Activated CD4-positive, alpha-beta T cell treated with anti-CD3 and anti-CD28 coated beads, Interleukin-2, amount 10 ng/mL, durations not matched to agents 24 days and 14 days (primary cell): Measurements from ENCODE around the gene TBC1D8. TPM values are rescaled to one million over a fixed set of nuclear protein-coding genes. Genes with fewer than 3 reads are reported as not detected.

ENCODE experiments used
- DNase-seq: peaks from one replicate; pipeline ENCODE4 v3.0.0; 2022
- H3K27ac Mint-ChIP-seq: one replicate; pipeline ENCODE4 v1.8.0; 2022; ENCODE audit warnings: mild to moderate bottlenecking, mixed read lengths
- H3K27me3 Mint-ChIP-seq: one replicate; pipeline ENCODE4 v1.8.0; 2022; ENCODE audit warnings: mixed read lengths
- H3K36me3 Mint-ChIP-seq: one replicate; pipeline ENCODE4 v1.8.0; 2022; ENCODE audit warnings: low read depth, mild to moderate bottlenecking, mixed read lengths
- H3K4me1 Mint-ChIP-seq: one replicate; pipeline ENCODE4 v1.8.0; 2021; ENCODE audit warnings: mixed read lengths
- H3K4me3 Mint-ChIP-seq: one replicate; pipeline ENCODE4 v1.8.0; 2022; ENCODE audit warnings: mild to moderate bottlenecking, moderate library complexity, mixed read lengths
- H3K9me3 Mint-ChIP-seq: one replicate; pipeline ENCODE4 v1.8.0; 2021; ENCODE audit warnings: mixed read lengths
- intact Hi-C: fragments of 100-400 bp; cut with micrococcal nuclease; formaldehyde crosslinking; loops from one replicate; pipeline ENCODE4 v1.15.1; 2023
- total RNA-seq: library from RNA; stranded (reverse); gene quantifications from 2 replicates; pipeline ENCODE4 v1.2.3, GENCODE V29; 2022

Gene TBC1D8
- 1.3 and 1.4 TPM in 2 replicates for total RNA-seq

DNA sequence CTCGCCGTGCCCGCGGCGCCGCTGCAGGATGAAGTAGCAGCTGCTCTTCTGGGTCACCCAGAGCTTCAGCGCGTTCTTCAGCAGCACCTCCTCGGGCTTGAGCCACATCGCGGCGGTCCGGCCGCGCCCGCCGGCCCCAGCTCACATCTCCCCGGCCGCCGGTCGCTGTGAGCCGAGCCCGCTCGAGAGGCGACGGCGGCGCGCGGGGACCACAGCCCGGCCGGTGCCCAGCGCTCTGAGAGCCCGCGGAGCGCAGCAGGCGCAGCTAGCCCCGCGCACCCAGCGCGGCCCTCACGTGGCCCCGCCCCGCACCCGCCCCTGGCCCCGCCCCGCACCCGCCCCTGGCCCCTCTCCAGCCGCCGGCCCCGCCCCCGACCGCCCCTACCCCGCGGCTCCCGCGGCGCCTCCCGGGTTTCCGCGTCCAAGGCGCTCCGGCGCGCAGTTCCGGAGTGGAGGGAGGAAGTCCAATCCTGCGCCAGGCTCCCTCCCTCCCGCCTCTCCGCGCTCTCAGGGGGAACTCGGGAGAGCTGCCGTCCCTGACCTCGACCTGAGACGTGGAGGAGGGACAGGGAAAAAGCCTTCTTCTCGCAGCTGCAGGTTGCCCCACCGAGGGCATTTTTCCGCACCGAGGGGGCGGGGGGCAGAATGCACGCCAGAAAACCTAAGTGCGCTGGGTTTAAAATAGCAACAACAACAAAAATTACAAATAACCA, at the start of gene TBC1D8:
Gene TBC1D8 (minus strand): TSS at position 237 of the 713 bp plus-strand sequence. CDS start 129 bp downstream, at position 108.
- peak; percentile 91 for DNase-seq
- peaks cover 17% of the 10 kb centered on the region for H3K4me1 Mint-ChIP-seq
- H3K9me3 Mint-ChIP-seq, result no peaks in the 10 kb centered on the region
- intact Hi-C loops, result loop anchor here (1.0 to 5.0 kb wide), 3 partner anchors 101 to 156 kb away; partner anchors contain the start of genes CNOT11, RNF149 and RPL31
- peak within 1 kb of the TSS; percentile 76 for H3K4me3 Mint-ChIP-seq
- H3K27ac Mint-ChIP-seq, result peak within 1 kb of the TSS; percentile 48
- H3K27me3 Mint-ChIP-seq, result peaks cover 76% of the 10 kb centered on the region
- no peaks in the 10 kb centered on the region for H3K36me3 Mint-ChIP-seq

DNA sequence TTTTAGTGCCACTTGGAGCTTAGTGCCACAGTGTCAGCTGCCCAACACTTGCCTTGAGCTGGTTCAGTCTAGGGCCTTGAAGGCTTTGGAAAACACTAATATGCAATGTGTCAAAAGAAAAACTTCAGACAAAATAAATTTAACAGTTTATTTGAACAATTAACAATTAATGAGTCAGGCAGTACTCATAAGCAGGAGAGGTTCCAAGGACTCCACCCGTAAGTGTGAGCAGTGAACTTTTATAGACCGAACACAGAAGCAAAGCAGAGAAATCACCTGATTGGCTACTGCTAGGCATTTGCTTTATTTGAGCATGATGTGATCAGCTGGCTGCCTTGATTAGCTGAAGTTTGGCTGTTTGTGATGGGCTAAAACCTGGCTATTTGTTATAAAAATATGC, 49.5 kb upstream of the TBC1D8 start:
- Mint-ChIP-seq H3K4me3 (no peak overlapping the region), H3K9me3 (no peaks in the 10 kb centered on the region), H3K27me3 (peaks cover 3% of the 10 kb centered on the region), H3K27ac (no peak overlapping the region), H3K36me3 (no peaks in the 10 kb centered on the region), H3K4me1 (peaks cover 8% of the 10 kb centered on the region)
- intact Hi-C loops, result loop anchor here (10.0 kb wide), 1 partner anchor 606 kb away; no protein-coding TSS in a partner anchor
- DNase-seq, result no peak

DNA sequence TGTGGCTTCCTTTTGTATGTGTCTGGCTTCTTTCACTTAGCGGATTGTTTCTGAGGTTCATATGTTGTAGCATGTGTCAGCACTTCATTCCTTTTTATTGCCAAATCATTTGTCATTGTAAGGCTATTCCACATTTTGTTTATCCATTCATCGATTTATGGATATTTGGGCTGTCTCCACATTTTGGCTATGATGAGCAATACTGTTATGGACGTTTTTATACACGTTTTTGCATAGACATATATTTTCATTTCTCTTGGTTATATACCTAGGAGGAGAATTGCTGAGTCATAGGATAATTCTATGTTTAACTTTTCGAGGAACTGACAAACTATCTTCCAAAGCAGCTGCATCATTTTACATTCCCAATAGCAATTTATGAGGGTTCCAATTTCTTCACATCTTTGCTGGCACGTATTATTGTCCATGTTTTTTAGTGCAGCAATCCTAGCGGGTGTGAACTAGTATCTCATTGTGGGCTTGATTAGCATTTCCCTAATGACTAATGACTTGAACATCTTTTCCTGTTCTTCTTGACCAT, 48.1 kb upstream of the TBC1D8 start:
- intact Hi-C loops, result no loop called here
- H3K9me3 Mint-ChIP-seq, result no peaks in the 10 kb centered on the region
- DNase-seq, result no peak
- H3K36me3 Mint-ChIP-seq, result no peaks in the 10 kb centered on the region
- no peak overlapping the region for H3K4me3 Mint-ChIP-seq
- no peaks in the 10 kb centered on the region for H3K4me1 Mint-ChIP-seq
- peaks cover 3% of the 10 kb centered on the region for H3K27me3 Mint-ChIP-seq
- H3K27ac Mint-ChIP-seq, result no peak overlapping the region

DNA sequence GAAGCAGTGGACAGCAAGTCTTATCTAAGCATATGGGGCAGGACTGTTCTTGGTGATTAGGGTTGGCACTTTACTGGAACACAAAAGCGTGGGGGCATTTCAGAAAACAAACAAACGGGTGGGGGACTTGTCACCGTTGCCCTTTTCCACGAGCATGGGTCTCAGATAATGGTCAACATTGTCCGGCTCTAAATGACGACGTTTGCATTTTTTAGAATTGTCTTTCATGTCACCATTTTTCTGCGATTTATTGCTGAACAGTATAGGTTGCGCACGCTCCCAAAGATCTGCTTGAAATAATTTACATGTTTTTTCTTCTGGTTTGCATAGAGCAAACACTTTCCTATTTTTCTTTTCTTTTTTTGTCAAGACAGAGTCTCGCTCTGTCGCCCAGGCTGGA, 46.6 kb upstream of the TBC1D8 start:
- Mint-ChIP-seq H3K4me3 (no peak overlapping the region), H3K27me3 (peaks cover 3% of the 10 kb centered on the region), H3K9me3 (no peaks in the 10 kb centered on the region), H3K27ac (no peak overlapping the region), H3K4me1 (no peaks in the 10 kb centered on the region), H3K36me3 (no peaks in the 10 kb centered on the region)
- no peak for DNase-seq
- intact Hi-C loops, result no loop called here

DNA sequence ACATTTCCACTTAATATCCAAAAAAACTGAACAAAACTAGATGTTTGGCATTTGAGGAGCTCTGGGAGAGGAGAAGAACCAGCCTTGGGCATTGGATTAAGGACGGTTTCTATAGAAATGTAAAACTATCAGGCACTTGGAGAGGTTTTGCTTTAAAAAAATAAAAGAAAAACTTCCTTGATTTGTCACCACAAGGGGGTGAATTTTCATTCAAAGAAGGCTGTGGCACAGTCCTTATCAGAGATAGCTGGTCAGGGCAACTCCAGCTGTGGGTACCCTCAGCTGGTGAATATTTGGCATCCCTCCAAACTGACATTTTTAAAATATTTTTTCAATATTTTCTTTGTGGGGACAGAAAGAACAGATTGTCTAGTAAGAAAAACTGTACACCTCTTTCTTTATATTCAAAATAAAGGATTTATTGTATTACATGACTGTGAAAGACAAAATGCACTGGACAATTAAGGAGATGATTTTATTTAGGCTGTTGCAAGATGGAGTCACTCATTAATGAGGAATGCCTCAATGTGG, 46.1 kb upstream of the TBC1D8 start:
- Mint-ChIP-seq H3K4me3 (no peak overlapping the region), H3K36me3 (no peaks in the 10 kb centered on the region), H3K27ac (no peak overlapping the region), H3K4me1 (no peaks in the 10 kb centered on the region), H3K9me3 (no peaks in the 10 kb centered on the region), H3K27me3 (peaks cover 3% of the 10 kb centered on the region)
- DNase-seq, result no peak
- intact Hi-C loops, result no loop called here

DNA sequence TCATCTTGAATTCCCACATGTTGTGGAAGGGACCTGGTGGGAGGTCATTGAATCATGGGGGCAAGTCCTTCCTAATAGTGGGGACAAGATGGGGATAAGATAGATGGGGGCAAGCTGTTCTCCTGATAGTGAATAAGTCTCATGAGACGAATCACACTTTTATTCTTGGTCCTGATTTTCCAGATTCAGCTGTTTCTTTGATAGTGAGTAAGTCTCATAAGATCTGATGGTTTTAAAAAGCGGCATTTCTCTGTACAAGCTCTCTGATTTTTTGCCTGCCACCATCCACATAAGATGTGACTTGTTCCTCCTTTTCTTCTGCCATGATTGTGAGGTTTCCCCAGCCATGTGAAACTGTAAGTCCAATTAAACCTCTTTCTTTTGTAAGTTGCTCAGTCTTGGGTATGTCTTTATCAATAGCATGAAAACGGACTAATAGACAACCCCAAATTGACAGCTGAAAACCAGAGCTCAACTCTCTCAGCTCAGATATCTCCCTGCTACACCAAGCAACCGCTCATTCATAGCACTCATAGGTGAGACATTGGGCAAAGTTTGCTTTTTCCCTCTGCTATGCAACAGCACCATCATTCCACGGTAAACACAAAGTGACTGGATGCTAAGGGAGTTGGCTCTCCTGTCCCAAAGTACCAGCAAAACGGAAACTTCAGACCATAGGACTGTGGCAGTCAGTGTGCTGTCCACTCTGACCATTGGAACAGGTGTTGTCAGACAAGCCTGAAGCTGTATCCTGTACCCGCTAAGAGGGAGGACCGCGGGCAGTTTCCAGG, 44.9 kb upstream of the TBC1D8 start:
- intact Hi-C loops, result no loop called here
- H3K4me3 Mint-ChIP-seq, result no peak overlapping the region

DNA sequence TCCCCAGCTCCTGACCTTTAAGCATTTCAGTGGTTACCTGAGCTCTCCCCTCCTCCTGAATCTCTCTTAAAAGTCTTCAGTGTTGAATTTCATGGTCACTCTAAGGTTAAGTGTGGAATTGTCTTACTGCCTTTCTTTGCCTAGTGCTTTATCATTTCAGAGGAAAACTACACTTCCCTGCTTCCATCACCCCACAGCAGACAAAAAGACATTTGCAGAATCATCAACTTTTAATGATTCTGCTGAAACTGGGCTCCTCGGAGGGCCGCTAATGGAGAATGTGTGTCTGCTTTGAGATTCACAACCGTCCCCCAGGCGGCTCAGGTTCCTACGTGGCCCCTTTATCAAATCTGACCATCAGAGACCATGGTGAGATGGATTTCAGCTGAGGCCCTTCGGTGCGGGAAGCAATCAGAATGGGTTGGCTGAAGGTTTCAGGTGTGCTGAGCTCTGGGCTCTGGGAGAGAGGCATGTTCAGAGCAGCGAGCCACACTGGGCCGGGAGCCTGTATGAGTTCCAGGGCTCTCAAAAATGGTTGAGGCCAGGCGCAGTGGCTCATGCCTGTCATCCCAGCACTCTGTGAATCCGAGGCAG, 41.9 kb upstream of the TBC1D8 start:
- peaks cover 3% of the 10 kb centered on the region for H3K9me3 Mint-ChIP-seq
- H3K4me1 Mint-ChIP-seq, result no peaks in the 10 kb centered on the region
- no peaks in the 10 kb centered on the region for H3K36me3 Mint-ChIP-seq
- H3K4me3 Mint-ChIP-seq, result no peak overlapping the region
- intact Hi-C loops, result no loop called here
- peaks cover 3% of the 10 kb centered on the region for H3K27me3 Mint-ChIP-seq
- H3K27ac Mint-ChIP-seq, result no peak overlapping the region
- DNase-seq, result no peak

More for the DNA sequence above, 44.9 kb upstream of the TBC1D8 start:
- H3K27ac Mint-ChIP-seq, result no peak overlapping the region
- no peaks in the 10 kb centered on the region for H3K4me1 Mint-ChIP-seq
- H3K36me3 Mint-ChIP-seq, result no peaks in the 10 kb centered on the region
- H3K27me3 Mint-ChIP-seq, result peaks cover 3% of the 10 kb centered on the region
- H3K9me3 Mint-ChIP-seq, result no peaks in the 10 kb centered on the region
- no peak for DNase-seq

DNA sequence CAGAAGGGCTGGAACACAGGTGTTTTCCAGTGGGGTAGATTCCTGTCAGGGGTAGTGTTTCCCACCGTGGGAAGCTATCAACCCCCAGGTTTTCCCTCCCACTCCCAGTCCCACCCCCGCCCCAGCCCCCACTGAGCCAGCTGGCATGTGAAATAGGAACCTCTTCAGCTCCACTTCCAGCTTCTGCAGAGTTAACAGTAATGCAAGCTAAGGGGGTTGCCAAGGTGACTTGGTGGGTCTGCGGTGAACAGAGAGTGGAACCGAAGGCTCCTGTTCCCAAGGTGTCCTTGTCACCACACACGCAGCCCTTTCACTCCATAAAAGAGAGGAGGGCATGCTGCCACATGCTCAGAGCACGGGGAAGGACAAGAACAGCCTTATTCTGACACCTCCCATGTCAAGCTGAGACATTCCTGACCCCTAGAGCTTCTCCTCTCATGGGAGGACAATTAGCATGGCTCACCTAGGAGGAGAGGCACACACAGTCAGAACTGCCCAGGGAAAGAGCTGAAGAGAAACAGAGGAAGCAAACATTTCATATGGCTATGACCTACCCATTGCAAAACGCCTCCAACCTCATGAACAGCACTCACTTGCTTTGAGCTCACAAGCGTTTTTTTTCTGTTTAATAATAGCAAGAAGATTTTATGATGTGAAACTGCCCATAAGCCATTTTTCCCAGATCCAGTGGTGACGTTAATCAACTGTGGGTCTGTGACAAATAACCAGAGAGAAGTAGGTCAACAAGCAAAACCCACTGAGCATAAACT, 39.8 kb upstream of the TBC1D8 start:
- intact Hi-C loops, result no loop called here
- Mint-ChIP-seq H3K4me3 (no peak overlapping the region), H3K27me3 (peaks cover under 1% of the 10 kb centered on the region), H3K9me3 (peaks cover 3% of the 10 kb centered on the region), H3K36me3 (no peaks in the 10 kb centered on the region), H3K27ac (no peak overlapping the region), H3K4me1 (no peaks in the 10 kb centered on the region)
- no peak for DNase-seq

DNA sequence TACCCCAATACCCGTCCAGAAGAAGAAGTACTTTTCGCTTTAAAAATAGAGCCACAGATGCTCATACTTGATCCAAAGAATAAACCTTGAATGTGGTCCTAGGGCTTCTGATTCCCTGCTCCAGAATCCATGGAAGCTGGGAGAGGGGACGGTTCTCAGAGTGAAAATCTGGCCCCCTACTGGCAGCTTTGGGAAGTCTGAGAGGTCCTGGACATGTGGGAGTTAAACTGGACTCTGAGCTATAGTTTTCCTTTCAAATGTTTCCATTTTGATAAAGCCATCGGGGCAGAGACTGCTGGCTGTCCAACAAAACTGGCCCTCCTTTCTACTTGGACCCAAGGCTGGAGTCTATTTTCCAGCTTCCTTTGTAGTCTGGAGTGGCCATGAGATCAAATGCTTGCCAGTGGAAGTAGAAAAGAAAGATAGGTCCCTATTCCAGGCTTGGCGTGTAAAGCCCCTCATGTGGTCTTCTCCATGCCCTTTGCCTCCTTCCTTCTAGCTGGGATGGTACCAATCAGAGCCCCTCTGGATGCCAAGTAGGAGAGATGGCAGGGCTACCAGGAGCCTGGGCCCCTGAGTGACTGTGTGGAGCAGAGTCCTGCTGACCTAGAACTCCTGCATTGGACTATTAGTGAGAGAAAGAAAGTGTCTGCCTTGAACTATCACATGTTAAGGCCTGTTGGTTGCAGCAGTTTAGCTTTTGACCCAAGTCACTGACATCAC, 37.7 kb upstream of the TBC1D8 start:
- no peaks in the 10 kb centered on the region for H3K4me1 Mint-ChIP-seq
- DNase-seq, result no peak
- intact Hi-C loops, result no loop called here
- H3K4me3 Mint-ChIP-seq, result no peak overlapping the region
- H3K9me3 Mint-ChIP-seq, result peaks cover 3% of the 10 kb centered on the region
- no peaks in the 10 kb centered on the region for H3K36me3 Mint-ChIP-seq
- H3K27me3 Mint-ChIP-seq, result no peaks in the 10 kb centered on the region
- no peak overlapping the region for H3K27ac Mint-ChIP-seq

DNA sequence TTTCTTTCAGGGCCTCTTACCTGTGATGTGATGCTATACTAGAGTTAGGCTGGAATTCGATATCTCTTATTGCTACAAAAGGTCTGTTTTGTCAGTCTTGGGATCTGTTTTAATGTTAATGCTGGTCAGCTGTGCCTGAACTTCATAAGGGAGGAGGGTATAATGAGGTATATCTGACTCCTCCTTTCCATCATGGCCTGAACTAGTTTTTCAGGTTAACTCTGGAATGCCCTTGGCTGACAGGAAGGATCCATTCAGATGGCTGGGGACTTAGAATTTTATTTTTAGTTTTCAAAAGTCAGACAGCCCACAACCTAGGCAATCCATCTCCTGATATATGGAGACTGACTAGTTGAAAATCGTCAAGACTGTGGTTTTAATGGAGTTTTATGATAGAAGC, 35.9 kb upstream of the TBC1D8 start:
- Mint-ChIP-seq H3K27ac (no peak overlapping the region), H3K36me3 (no peaks in the 10 kb centered on the region), H3K9me3 (peaks cover 5% of the 10 kb centered on the region), H3K4me1 (no peaks in the 10 kb centered on the region), H3K4me3 (no peak overlapping the region), H3K27me3 (no peaks in the 10 kb centered on the region)
- DNase-seq, result no peak
- intact Hi-C loops, result no loop called here

DNA sequence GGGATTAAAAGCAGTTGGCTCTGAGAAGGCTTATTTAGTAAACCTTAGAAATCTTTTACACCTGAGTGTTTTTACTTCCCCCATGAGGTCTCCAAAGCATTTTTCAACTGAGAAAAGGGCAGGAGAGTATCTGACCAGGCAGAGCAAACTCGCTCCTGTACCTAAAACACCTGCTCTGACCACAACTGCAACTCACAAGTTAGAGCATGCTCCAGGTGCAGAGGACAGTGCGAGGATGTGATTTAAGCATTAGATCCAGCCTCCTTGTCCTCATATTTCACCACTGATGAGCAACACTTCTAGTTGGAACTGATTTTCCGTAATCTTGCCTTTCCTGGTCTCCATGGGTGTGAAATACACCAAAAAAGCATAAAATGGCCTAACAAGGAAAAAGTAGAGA, 34.5 kb upstream of the TBC1D8 start:
- no peak for DNase-seq
- Mint-ChIP-seq H3K4me1 (no peaks in the 10 kb centered on the region), H3K27me3 (no peaks in the 10 kb centered on the region), H3K27ac (no peak overlapping the region), H3K36me3 (no peaks in the 10 kb centered on the region), H3K4me3 (no peak overlapping the region), H3K9me3 (peaks cover 5% of the 10 kb centered on the region)
- intact Hi-C loops, result no loop called here

DNA sequence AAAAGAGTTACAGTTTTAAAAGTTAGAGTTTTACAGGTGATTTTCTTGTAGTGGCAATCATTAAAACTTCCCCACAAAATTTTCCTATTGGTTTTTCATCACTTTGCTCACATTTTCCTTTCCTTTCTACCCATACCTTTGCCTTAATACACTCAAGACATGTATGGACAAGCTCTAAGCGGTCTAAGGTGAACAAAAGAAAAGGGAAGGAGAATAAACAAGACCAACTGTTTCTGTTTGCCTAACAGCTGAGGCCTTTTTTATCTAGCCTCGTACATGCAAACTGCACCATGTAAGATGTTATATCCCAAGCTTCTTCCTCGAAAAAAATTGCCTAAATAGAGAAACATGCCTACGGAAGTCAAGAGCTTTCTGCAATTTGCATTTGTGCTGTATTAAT, 33.9 kb upstream of the TBC1D8 start:
- H3K36me3 Mint-ChIP-seq, result no peaks in the 10 kb centered on the region
- peaks cover 5% of the 10 kb centered on the region for H3K9me3 Mint-ChIP-seq
- no peak overlapping the region for H3K4me3 Mint-ChIP-seq
- H3K27me3 Mint-ChIP-seq, result no peaks in the 10 kb centered on the region
- intact Hi-C loops, result no loop called here
- no peak for DNase-seq
- H3K4me1 Mint-ChIP-seq, result no peaks in the 10 kb centered on the region
- no peak overlapping the region for H3K27ac Mint-ChIP-seq

DNA sequence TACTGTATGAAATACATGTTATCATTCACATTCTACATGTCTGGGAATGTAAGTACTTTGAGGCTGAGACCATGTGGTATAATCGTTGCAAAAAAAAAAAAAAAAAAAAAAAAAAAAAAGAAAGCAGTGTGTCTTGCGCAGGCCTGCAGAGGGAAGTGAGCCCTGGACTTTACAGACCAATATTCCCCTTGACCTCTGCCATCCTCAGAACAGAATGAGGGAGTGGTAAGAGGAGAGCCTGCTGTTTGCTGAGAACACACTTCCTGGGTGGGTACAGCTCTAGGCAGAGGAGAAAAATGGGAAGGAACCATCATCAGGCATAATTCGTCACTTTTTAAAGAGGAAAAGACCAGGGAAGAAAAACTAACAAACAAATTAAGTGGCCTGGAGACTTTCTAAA, 28.8 kb upstream of the TBC1D8 start:
- Mint-ChIP-seq H3K9me3 (peaks cover 3% of the 10 kb centered on the region), H3K27ac (no peak overlapping the region), H3K36me3 (no peaks in the 10 kb centered on the region), H3K4me1 (no peaks in the 10 kb centered on the region), H3K4me3 (no peak overlapping the region), H3K27me3 (no peaks in the 10 kb centered on the region)
- intact Hi-C loops, result no loop called here
- no peak for DNase-seq
